ENCODE data around the gene NEK1.
"Not testable (repeated sequence)": the region's sequence is repeated elsewhere in the genome, so short reads cannot be mapped to it uniquely, and the experiment has no call there.

NEK1 gene

GRCh38 chr4:169601016-169601771 lies 11.2 kb downstream of the NEK1 start:
- FAIRE-seq, result no peak

GRCh38 chr4:169594560-169595195 lies 17.7 kb downstream of the NEK1 start:
- FAIRE-seq, result no peak

GRCh38 chr4:169593050-169593560 lies 19.3 kb downstream of the NEK1 start:
- no peak for FAIRE-seq

GRCh38 chr4:169583563-169583962 lies 28.8 kb downstream of the NEK1 start:
- FAIRE-seq, result no peak

- no peak for FAIRE-seq
These were observed 29.7 kb downstream of the NEK1 start for GRCh38 chr4:169582706-169583105.

- FAIRE-seq, result no peak
These were observed 30.2 kb downstream of the NEK1 start for GRCh38 chr4:169582203-169582602.

GRCh38 chr4:169573889-169574288 lies 38.5 kb downstream of the NEK1 start:
- no peak for FAIRE-seq

GRCh38 chr4:169571435-169571834 lies 40.9 kb downstream of the NEK1 start:
- no peak for FAIRE-seq

GRCh38 chr4:169571012-169571411 lies 41.4 kb downstream of the NEK1 start:
- not testable (repeated sequence) for FAIRE-seq

GRCh38 chr4:169570266-169570665 lies 42.1 kb downstream of the NEK1 start:
- FAIRE-seq, result not testable (repeated sequence)

GRCh38 chr4:169569188-169569587 lies 43.2 kb downstream of the NEK1 start:
- FAIRE-seq, result not testable (repeated sequence)

GRCh38 chr4:169567916-169568315 lies 44.5 kb downstream of the NEK1 start:
- no peak for FAIRE-seq

- peak; percentile 88 for FAIRE-seq
These were observed 46.2 kb downstream of the NEK1 start for GRCh38 chr4:169566021-169566818.

GRCh38 chr4:169565606-169566005 lies 46.8 kb downstream of the NEK1 start:
- FAIRE-seq, result no peak

GRCh38 chr4:169557061-169557636 lies 55.2 kb downstream of the NEK1 start:
- FAIRE-seq, result no peak

GRCh38 chr4:169546548-169546947 lies 65.8 kb downstream of the NEK1 start:
- FAIRE-seq, result not testable (repeated sequence)

GRCh38 chr4:169540774-169541173 lies 71.6 kb downstream of the NEK1 start:
- FAIRE-seq, result no peak

- FAIRE-seq, result no peak
These were observed 82.3 kb downstream of the NEK1 start for GRCh38 chr4:169530048-169530447.

- no peak for FAIRE-seq
These were observed 88.6 kb downstream of the NEK1 start for GRCh38 chr4:169523796-169524195.

- no peak for FAIRE-seq
These were observed 101.8 kb downstream of the NEK1 start for GRCh38 chr4:169510617-169511016.

GRCh38 chr4:169506903-169507302 lies 105.5 kb downstream of the NEK1 start:
- FAIRE-seq, result no peak

GRCh38 chr4:169499907-169500306 lies 112.5 kb downstream of the NEK1 start:
- FAIRE-seq, result not testable (repeated sequence)

- not testable (repeated sequence) for FAIRE-seq
These were observed 118.1 kb downstream of the NEK1 start for GRCh38 chr4:169494234-169494633.

All from colon (tissue), 2 donors.